H9 (cell line): ENCODE results near the gene LCMT1. TPM values are rescaled to one million over a fixed set of nuclear protein-coding genes. Genes with fewer than 3 reads are reported as not detected.

Experiments
- DNase-seq: peaks from one replicate; pipeline ENCODE4 v3.0.0-alpha.2; 2017
- H2AFZ ChIP-seq: one replicate; pipeline ENCODE4 v1.6.1; 2013; ENCODE audit warnings: mild to moderate bottlenecking, low read length, control low read depth, moderate library complexity
- H2AK5ac ChIP-seq: 2 replicates; pipeline ENCODE4 v1.6.1; 2013; ENCODE audit warnings: low read length, control low read depth, mixed read lengths; ENCODE audit not compliant: insufficient read length
- H2BK120ac ChIP-seq: one replicate; pipeline ENCODE4 v1.6.1; 2013; ENCODE audit warnings: low read depth, mild to moderate bottlenecking, low read length, control low read depth, inconsistent platforms; ENCODE audit not compliant: poor library complexity, severe bottlenecking
- H2BK12ac ChIP-seq: 2 replicates; pipeline ENCODE4 v1.6.1; 2013; ENCODE audit warnings: low read length, control low read depth, mixed read lengths, low read depth; ENCODE audit not compliant: insufficient read length
- H2BK15ac ChIP-seq: 2 replicates; pipeline ENCODE4 v1.6.1; 2013; ENCODE audit warnings: low read depth, low read length, control low read depth
- H2BK20ac ChIP-seq: one replicate; pipeline ENCODE4 v1.6.1; 2013; ENCODE audit warnings: low read depth, mild to moderate bottlenecking, low read length, control low read depth, inconsistent platforms; ENCODE audit not compliant: poor library complexity, severe bottlenecking
- H2BK5ac ChIP-seq: 2 replicates; pipeline ENCODE4 v1.6.1; 2013; ENCODE audit warnings: low read length, control low read depth, mixed read lengths; ENCODE audit not compliant: insufficient read length
- H3K14ac ChIP-seq: 2 replicates; pipeline ENCODE4 v1.6.1; 2013; ENCODE audit warnings: low read length, control low read depth; ENCODE audit not compliant: insufficient read depth
- H3K18ac ChIP-seq: 2 replicates; pipeline ENCODE4 v1.6.1; 2013; ENCODE audit warnings: low read depth, mild to moderate bottlenecking, mixed read lengths, low read length, control low read depth; ENCODE audit not compliant: insufficient read length
- H3K23ac ChIP-seq: 2 replicates; pipeline ENCODE4 v1.6.1; 2013; ENCODE audit warnings: low read length, control low read depth, mixed read lengths, low read depth; ENCODE audit not compliant: insufficient read length
- H3K23me2 ChIP-seq: 2 replicates; pipeline ENCODE4 v1.6.1; 2013; ENCODE audit warnings: low read depth, mild to moderate bottlenecking, mixed read lengths, low read length, control low read depth; ENCODE audit not compliant: insufficient read length, poor library complexity, severe bottlenecking
- H3K27ac ChIP-seq: 2 replicates; pipeline ENCODE4 v1.5.1; 2013; ENCODE audit warnings: low read length, control low read depth, mixed read lengths, low read depth; ENCODE audit not compliant: insufficient read length
- H3K27me3 ChIP-seq: 2 replicates; pipeline ENCODE4 v1.6.1; 2013; ENCODE audit warnings: low read length, control low read depth, inconsistent platforms; ENCODE audit not compliant: insufficient read depth
- H3K4ac ChIP-seq: 2 replicates; pipeline ENCODE4 v1.6.1; 2013; ENCODE audit warnings: low read depth, mild to moderate bottlenecking, control low read depth, inconsistent platforms, low read length, moderate library complexity
- H3K4me1 ChIP-seq: 2 replicates; pipeline ENCODE4 v1.6.1; 2013; ENCODE audit warnings: low read length, control low read depth, inconsistent platforms; ENCODE audit not compliant: insufficient read depth
- H3K4me2 ChIP-seq: 2 replicates; pipeline ENCODE4 v1.6.1; 2013; ENCODE audit warnings: low read length, control low read depth, mixed read lengths; ENCODE audit not compliant: insufficient read length, insufficient read depth
- H3K56ac ChIP-seq: 2 replicates; pipeline ENCODE4 v1.6.1; 2013; ENCODE audit warnings: low read depth, mild to moderate bottlenecking, mixed read lengths, low read length, control low read depth; ENCODE audit not compliant: insufficient read length
- H3K79me1 ChIP-seq: 2 replicates; pipeline ENCODE4 v1.6.1; 2013; ENCODE audit warnings: low read depth, mild to moderate bottlenecking, moderate library complexity, low read length, control low read depth, inconsistent platforms; ENCODE audit not compliant: insufficient read depth, poor library complexity, severe bottlenecking
- H3K79me2 ChIP-seq: 2 replicates; pipeline ENCODE4 v1.6.1; 2013; ENCODE audit warnings: low read length, control low read depth, inconsistent platforms; ENCODE audit not compliant: insufficient read depth
- H3K9ac ChIP-seq: 2 replicates; pipeline ENCODE4 v1.6.1; 2013; ENCODE audit warnings: low read length, control low read depth, mixed read lengths; ENCODE audit not compliant: insufficient read length; ENCODE audit errors: extremely low read depth
- H3K9me3 ChIP-seq: one replicate; pipeline ENCODE4 v1.6.1; 2013; ENCODE audit warnings: low read depth, low read length, inconsistent platforms; ENCODE audit not compliant: control insufficient read depth
- H3T11ph ChIP-seq: one replicate; pipeline ENCODE4 v1.6.1; 2013; ENCODE audit warnings: mild to moderate bottlenecking, low read length, control low read depth, inconsistent platforms
- H4K20me1 ChIP-seq: one replicate; pipeline ENCODE4 v1.6.1; 2013; ENCODE audit not compliant: control insufficient read depth, insufficient read length, insufficient read depth
- H4K5ac ChIP-seq: 2 replicates; pipeline ENCODE4 v1.6.1; 2013; ENCODE audit warnings: low read depth, mild to moderate bottlenecking, mixed read lengths, low read length, control low read depth; ENCODE audit not compliant: insufficient read length
- H4K8ac ChIP-seq: replicated peaks from 2 replicates; pipeline ENCODE4 v1.6.1; 2013; ENCODE audit warnings: low read length, control low read depth, mixed read lengths, low read depth; ENCODE audit not compliant: insufficient read length
- H4K91ac ChIP-seq: 2 replicates; pipeline ENCODE4 v1.6.1; 2013; ENCODE audit warnings: low read depth, mild to moderate bottlenecking, moderate library complexity, mixed read lengths, low read length, control low read depth; ENCODE audit not compliant: insufficient read length
- H3K27ac Mint-ChIP-seq, 3 experiments: 2 replicates in 2 of 3; 3 replicates in 1 of 3; pipeline ENCODE4 v1.8.0; 2020 to 2021; ENCODE audit warnings: mixed read lengths in 3 of 3, mild to moderate bottlenecking in 1 of 3, moderate library complexity in 1 of 3
- H3K27me3 Mint-ChIP-seq: 2 replicates; pipeline ENCODE4 v1.8.0; 2021; ENCODE audit warnings: low read depth, mild to moderate bottlenecking, moderate library complexity, mixed read lengths
- H3K36me3 Mint-ChIP-seq, 3 experiments: 2 replicates in 2 of 3; 3 replicates in 1 of 3; pipeline ENCODE4 v1.8.0; 2020 to 2021; ENCODE audit warnings: low read depth in 3 of 3, mixed read lengths in 3 of 3; ENCODE audit not compliant: insufficient read depth in 1 of 3
- H3K4me1 Mint-ChIP-seq, 2 experiments: 2 replicates each; pipeline ENCODE4 v1.8.0; 2020; ENCODE audit warnings: mixed read lengths in 2 of 2
- H3K4me3 Mint-ChIP-seq, 2 experiments: 2 replicates in 1 of 2; 3 replicates in 1 of 2; pipeline ENCODE4 v1.8.0; 2020 to 2021; ENCODE audit warnings: mild to moderate bottlenecking in 2 of 2, mixed read lengths in 2 of 2, moderate library complexity in 1 of 2
- H3K9me3 Mint-ChIP-seq, 2 experiments: 2 replicates in 1 of 2; 3 replicates in 1 of 2; pipeline ENCODE4 v1.8.0; 2020; ENCODE audit warnings: mild to moderate bottlenecking in 2 of 2, mixed read lengths in 2 of 2, moderate library complexity in 1 of 2
- WGBS: extraction: QIAGEN DNeasy Blood & Tissue Kit; methylation state at CpG from one replicate; pipeline ENCODE4 v1.1.7; 2013; ENCODE audit warnings: missing lambda C conversion rate, low lambda C conversion rate, mixed read lengths; ENCODE audit not compliant: insufficient read length; ENCODE audit errors: extremely low coverage; 5-methylcytosine and 5-hydroxymethylcytosine counted together
- total RNA-seq: library from RNA; stranded (reverse); gene quantifications from 2 replicates; pipeline ENCODE4 v1.2.1, GENCODE V29; 2021
- TF ChIP-seq, protein P1 (sequence below): fragments of 200-600 bp; sonication (generic); conservative IDR thresholded peaks from 3 replicates; pipeline ENCODE4 v1.8.0; 2021; ENCODE audit warnings: antibody characterized with exemption, mild to moderate bottlenecking

Gene LCMT1
- total RNA-seq, 1 experiment from 2014 or later, result 81.2 TPM

DNA sequence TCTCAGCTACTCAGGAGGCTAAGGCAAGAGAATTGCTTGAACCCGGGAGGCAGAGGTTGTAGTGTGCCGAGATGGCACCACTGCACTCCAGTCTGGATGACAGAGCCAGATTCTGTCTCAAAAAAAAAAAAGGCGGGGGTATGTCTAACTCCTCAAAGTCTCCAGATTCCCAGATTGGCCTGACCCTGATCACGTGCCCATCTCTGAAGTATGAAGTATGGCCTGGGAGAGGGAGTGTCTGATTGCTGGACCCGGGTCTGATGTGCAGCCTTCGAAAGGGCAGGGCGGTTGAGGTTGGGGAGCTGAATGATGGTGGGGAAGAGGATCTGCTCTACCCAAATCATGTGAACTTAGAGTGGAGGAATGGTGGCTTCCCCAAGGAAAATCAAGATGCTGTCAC lies 87.9 kb downstream of the LCMT1 start:
- no peak overlapping the region for H3K4me2 ChIP-seq
- H3K27ac ChIP-seq, result no peak overlapping the region
- H2BK120ac ChIP-seq, result no peak overlapping the region
- WGBS, result no CpG with 5 or more reads among the region's 7 CpGs
- no peak overlapping the region for H2BK12ac ChIP-seq
- H4K20me1 ChIP-seq, result no peaks in the 10 kb centered on the region
- no peaks in the 10 kb centered on the region for H3K4me1 ChIP-seq
- H3K9me3 ChIP-seq, result no peaks in the 10 kb centered on the region
- Mint-ChIP-seq H3K36me3 (no peaks in the 10 kb centered on the region), H3K4me3 (no peak overlapping the region), H3K9me3 (no peaks in the 10 kb centered on the region), H3K4me1 (no peaks in the 10 kb centered on the region), H3K27me3 (peaks cover 1% of the 10 kb centered on the region; the same call in 1 of the 2 replicates), H3K27ac (no peak overlapping the region; a peak in 1 of 7 replicates)
- no peak overlapping the region for H4K5ac ChIP-seq
- H3K9ac ChIP-seq, result no peak overlapping the region
- no peak overlapping the region for H3K56ac ChIP-seq
- DNase-seq, result no peak
- H3K79me2 ChIP-seq, result no peaks in the 10 kb centered on the region
- TF ChIP-seq, protein P1, sequence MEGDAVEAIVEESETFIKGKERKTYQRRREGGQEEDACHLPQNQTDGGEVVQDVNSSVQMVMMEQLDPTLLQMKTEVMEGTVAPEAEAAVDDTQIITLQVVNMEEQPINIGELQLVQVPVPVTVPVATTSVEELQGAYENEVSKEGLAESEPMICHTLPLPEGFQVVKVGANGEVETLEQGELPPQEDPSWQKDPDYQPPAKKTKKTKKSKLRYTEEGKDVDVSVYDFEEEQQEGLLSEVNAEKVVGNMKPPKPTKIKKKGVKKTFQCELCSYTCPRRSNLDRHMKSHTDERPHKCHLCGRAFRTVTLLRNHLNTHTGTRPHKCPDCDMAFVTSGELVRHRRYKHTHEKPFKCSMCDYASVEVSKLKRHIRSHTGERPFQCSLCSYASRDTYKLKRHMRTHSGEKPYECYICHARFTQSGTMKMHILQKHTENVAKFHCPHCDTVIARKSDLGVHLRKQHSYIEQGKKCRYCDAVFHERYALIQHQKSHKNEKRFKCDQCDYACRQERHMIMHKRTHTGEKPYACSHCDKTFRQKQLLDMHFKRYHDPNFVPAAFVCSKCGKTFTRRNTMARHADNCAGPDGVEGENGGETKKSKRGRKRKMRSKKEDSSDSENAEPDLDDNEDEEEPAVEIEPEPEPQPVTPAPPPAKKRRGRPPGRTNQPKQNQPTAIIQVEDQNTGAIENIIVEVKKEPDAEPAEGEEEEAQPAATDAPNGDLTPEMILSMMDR, result no peak
- H4K91ac ChIP-seq, result no peak overlapping the region
- no peaks in the 10 kb centered on the region for H3K79me1 ChIP-seq
- no peaks in the 10 kb centered on the region for H3K27me3 ChIP-seq
- no peak overlapping the region for H3K4ac ChIP-seq
- no peak overlapping the region for H2AK5ac ChIP-seq
- no peak overlapping the region for H3K23ac ChIP-seq
- H2AFZ ChIP-seq, result no peak overlapping the region
- no peak overlapping the region for H3K14ac ChIP-seq
- no peak overlapping the region for H4K8ac ChIP-seq
- no peak overlapping the region for H2BK15ac ChIP-seq
- H2BK20ac ChIP-seq, result no peak overlapping the region
- no peak overlapping the region for H2BK5ac ChIP-seq
- no peaks in the 10 kb centered on the region for H3K23me2 ChIP-seq
- no peak overlapping the region for H3K18ac ChIP-seq
- no peak overlapping the region for H3T11ph ChIP-seq
